GM18520 (cell line): Measurements from ENCODE around the gene FAT1.
"Not testable (repeated sequence)": the region's sequence is repeated elsewhere in the genome, so short reads cannot be mapped to it uniquely, and the experiment has no call there.

ENCODE experiments used
- ATAC-seq: cut with Tn5 transposase; IDR thresholded peaks from one replicate; pipeline ENCODE4 v1.9.1; 2021; ENCODE audit not compliant: unreplicated experiment

The FAT1 gene

GRCh38 chr4:186699298-186699697 is 24.4 kb downstream of the FAT1 start:
- ATAC-seq = no peak

GRCh38 chr4:186698525-186698924 is 25.1 kb downstream of the FAT1 start:
- no peak for ATAC-seq

- no peak for ATAC-seq
Measured at GRCh38 chr4:186698028-186698427, 25.6 kb downstream of the FAT1 start.

- ATAC-seq = no peak
Measured at GRCh38 chr4:186695392-186695791, 28.3 kb downstream of the FAT1 start.

GRCh38 chr4:186693894-186694293 is 29.8 kb downstream of the FAT1 start:
- no peak for ATAC-seq

- ATAC-seq = no peak
Measured at GRCh38 chr4:186693159-186693815, 30.4 kb downstream of the FAT1 start.

GRCh38 chr4:186691396-186691795 is 32.3 kb downstream of the FAT1 start:
- no peak for ATAC-seq

- ATAC-seq = no peak
Measured at GRCh38 chr4:186689476-186689875, 34.2 kb downstream of the FAT1 start.

- ATAC-seq = no peak
Measured at GRCh38 chr4:186688150-186688943, 35.3 kb downstream of the FAT1 start.

GRCh38 chr4:186687265-186687664 is 36.4 kb downstream of the FAT1 start:
- ATAC-seq = no peak

- no peak for ATAC-seq
Measured at GRCh38 chr4:186685767-186686183, 37.9 kb downstream of the FAT1 start.

GRCh38 chr4:186684889-186685309 is 38.8 kb downstream of the FAT1 start:
- no peak for ATAC-seq

GRCh38 chr4:186684220-186684619 is 39.4 kb downstream of the FAT1 start:
- ATAC-seq = no peak

GRCh38 chr4:186680641-186681040 is 43.0 kb downstream of the FAT1 start:
- no peak for ATAC-seq

- ATAC-seq = no peak
Measured at GRCh38 chr4:186676531-186677161, 47.0 kb downstream of the FAT1 start.

- ATAC-seq = no peak
Measured at GRCh38 chr4:186669735-186670134, 53.9 kb downstream of the FAT1 start.

- no peak for ATAC-seq
Measured at GRCh38 chr4:186669159-186669731, 54.4 kb downstream of the FAT1 start.

- ATAC-seq = no peak
Measured at GRCh38 chr4:186666750-186667149, 56.9 kb downstream of the FAT1 start.

- no peak for ATAC-seq
Measured at GRCh38 chr4:186666252-186666651, 57.4 kb downstream of the FAT1 start.

- ATAC-seq = no peak
Measured at GRCh38 chr4:186660403-186660802, 63.3 kb downstream of the FAT1 start.

GRCh38 chr4:186659935-186660334 is 63.7 kb downstream of the FAT1 start:
- no peak for ATAC-seq

GRCh38 chr4:186659456-186659855 is 64.2 kb downstream of the FAT1 start:
- ATAC-seq = not testable (repeated sequence)
